Right lobe of liver (tissue), 6 donors: ENCODE measurements around the gene RAD54L. TPM values are rescaled to one million over a fixed set of nuclear protein-coding genes. Genes with fewer than 3 reads are reported as not detected.
"Not testable (repeated sequence)": the region's sequence is repeated elsewhere in the genome, so short reads cannot be mapped to it uniquely, and the experiment has no call there.

Source experiments
- ATAC-seq, 4 donors: fragments of 200-7000 bp; cut with Tn5 transposase; one replicate each; pipeline ENCODE4 v1.9.1; 2020; ENCODE audit warnings: mild to moderate bottlenecking in 4 of 4, moderate library complexity in 4 of 4
- DNase-seq, 3 donors: peaks; one replicate each; pipeline ENCODE4 v3.0.0-alpha.2; 2020
- H3K27ac ChIP-seq, 3 donors: fragments of 200-600 bp; one replicate each; pipeline ENCODE4 v1.8.0; 2022
- H3K27me3 ChIP-seq, 2 donors: fragments of 200-600 bp; one replicate each; pipeline ENCODE4 v1.8.0; 2022
- H3K36me3 ChIP-seq, 4 donors: fragments of 200-600 bp; sonication (generic) in 1 of 4; one replicate each; pipeline versions ENCODE4 v1.5.1 to v1.8.0; 2017 to 2022; ENCODE audit warnings: control low read depth in 1 of 4
- H3K4me1 ChIP-seq, 4 donors: fragments of 200-600 bp; sonication (generic) in 1 of 4; one replicate each; pipeline versions ENCODE4 v1.5.1 to v1.8.0; 2017 to 2022; ENCODE audit warnings: control low read depth in 1 of 4
- H3K4me3 ChIP-seq, 3 donors: fragments of 200-600 bp; one replicate each; pipeline ENCODE4 v1.8.0; 2022
- H3K9me3 ChIP-seq, 4 donors: fragments of 200-600 bp; sonication (generic) in 1 of 4; one replicate each; pipeline versions ENCODE4 v1.5.1 to v1.8.0; 2017 to 2022; ENCODE audit warnings: control low read depth in 1 of 4
- CTCF ChIP-seq, 4 donors: fragments of 200-600 bp in 3 of 4; fragments of 450-650 bp in 1 of 4; IDR thresholded peaks; one replicate each; pipeline versions ENCODE4 v1.5.1 to v1.8.0; 2016 to 2022; ENCODE audit warnings: antibody characterized with exemption in 4 of 4, mild to moderate bottlenecking in 2 of 4
- POLR2A ChIP-seq: fragments of 450-650 bp; IDR thresholded peaks from one replicate; pipeline ENCODE4 v1.6.1; 2017; ENCODE audit warnings: antibody characterized with exemption, mild to moderate bottlenecking
- WGBS: methylation state at CpG from one replicate; pipeline ENCODE4 v1.1.6; 2018; ENCODE audit warnings: low coverage, low lambda C conversion rate; ENCODE audit not compliant: insufficient coverage; ENCODE audit errors: missing lambda C conversion rate; 5-methylcytosine and 5-hydroxymethylcytosine counted together
- intact Hi-C, 2 donors: fragments of 100-400 bp; cut with DNase I; formaldehyde crosslinking; loops; one replicate each; pipeline versions ENCODE4 v1.11.2 to v1.14.1; 2022
- total RNA-seq, 6 experiments: library from RNA; depleted of rRNA in 2 of 6; stranded (reverse); fragments of >200 nt in 2 of 6; fragmentation: NEBNext Ultra II Directional in 3 of 6; extraction: Animal tissue kit (Norgen Biotek cat#: 25700) in 3 of 6; gene quantifications; one replicate each; pipeline versions ENCODE4 v1.1.0 to v1.2.4, GENCODE V29; 2016 to 2023
- donor health status: DM: no; HTN: yes; CAD: no.
- donor health status: DM: no; HTN: no; CAD: no.
- donor health status: DM: no; HTN: no; CAD: no.
- donor health status: DM: no; HTN: yes; CAD: no.
- donor health status: DM: no; HTN: yes; CAD: no.

Gene RAD54L
- total RNA-seq, 6 experiments from 2014 or later = 0.27 to 2.5 (median 0.70) TPM

DNA sequence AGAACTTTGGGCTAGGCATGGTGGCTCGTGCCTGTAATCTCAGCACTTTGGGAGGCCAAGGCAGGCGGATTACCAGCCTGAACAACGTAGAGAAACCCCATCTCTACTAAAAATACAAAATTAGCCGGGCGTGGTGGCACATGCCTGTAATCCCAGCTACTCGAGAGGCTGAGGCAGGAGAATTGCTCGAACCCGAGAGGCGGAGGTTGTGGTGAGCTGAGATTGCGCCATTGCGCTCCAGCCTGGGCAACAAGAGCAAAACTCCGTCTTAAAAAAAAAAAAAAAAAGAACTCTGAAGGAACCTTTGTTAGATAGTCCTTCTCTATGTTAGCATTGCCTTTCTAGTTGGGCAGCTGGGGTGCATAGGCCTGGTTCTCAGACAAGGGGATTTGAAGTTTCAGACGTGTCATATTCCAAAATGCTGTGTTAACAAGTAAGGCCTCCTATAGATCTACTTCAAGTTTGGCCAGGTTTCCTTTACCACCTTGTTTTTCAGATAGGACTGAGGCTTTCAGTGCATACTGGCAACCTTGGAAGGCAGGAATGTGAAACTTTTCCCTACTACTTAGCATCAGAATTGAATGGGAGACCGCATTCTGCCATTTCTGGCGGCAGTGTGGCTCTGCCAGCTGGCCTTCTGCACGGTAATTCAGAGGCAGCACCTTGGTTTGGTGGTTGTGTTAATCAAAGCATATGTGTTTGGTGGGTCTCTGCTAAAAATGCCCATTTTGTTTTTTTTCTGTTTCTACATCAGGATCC, 62.0 kb downstream of the RAD54L start:
- intact Hi-C loops = no loop called here
- Histone ChIP-seq H3K4me3 (no peak overlapping the region), H3K4me1 (peaks cover 0 to 11% (median 4%) of the 10 kb centered on the region in 4 donors), H3K27ac (no peak overlapping the region), H3K27me3 (no peaks in the 10 kb centered on the region), H3K36me3 (peaks cover 0 to 47% (median 26%) of the 10 kb centered on the region in 4 donors), H3K9me3 (no peaks in the 10 kb centered on the region)
- TF ChIP-seq CTCF (IDR thresholded peaks at IDR 0.05) (no peak), POLR2A (no peak)
- WGBS = 76% methylated on average over 14 of the region's 16 CpGs
- no peak for ATAC-seq
- DNase-seq = no peak

DNA sequence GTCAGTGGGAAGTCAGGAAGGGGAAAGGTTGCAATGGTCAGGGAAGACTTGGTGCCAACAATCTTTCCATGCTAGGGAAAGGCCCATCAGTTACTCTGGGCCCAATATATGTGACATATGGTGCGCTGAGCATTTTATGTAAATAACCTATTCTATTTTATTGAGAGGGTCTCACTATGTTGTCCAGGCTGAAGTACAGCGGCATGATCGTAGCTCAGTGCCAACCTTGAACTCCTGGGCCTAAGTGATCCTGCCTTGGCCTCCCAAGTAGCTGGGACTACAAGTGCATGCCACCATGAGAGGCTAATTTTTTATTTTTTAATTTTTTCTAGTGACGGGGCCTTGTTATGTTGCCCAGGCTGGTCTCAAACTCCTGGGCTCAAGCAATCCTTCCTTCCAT, 62.8 kb downstream of the RAD54L start:
- ATAC-seq = no peak
- intact Hi-C loops = no loop called here
- no peaks in the 10 kb centered on the region for H3K9me3 ChIP-seq
- H3K27me3 ChIP-seq = no peaks in the 10 kb centered on the region
- H3K36me3 ChIP-seq = peaks cover 0 to 50% (median 27%) of the 10 kb centered on the region in 4 donors
- peaks cover 0 to 7% (median 0%) of the 10 kb centered on the region in 4 donors for H3K4me1 ChIP-seq
- no peak for DNase-seq
- no peak overlapping the region for H3K4me3 ChIP-seq
- no peak overlapping the region for H3K27ac ChIP-seq
- TF ChIP-seq CTCF (IDR thresholded peaks at IDR 0.05) (no peak), POLR2A (no peak)
- 88% methylated on average over 3 of the region's 4 CpGs for WGBS

DNA sequence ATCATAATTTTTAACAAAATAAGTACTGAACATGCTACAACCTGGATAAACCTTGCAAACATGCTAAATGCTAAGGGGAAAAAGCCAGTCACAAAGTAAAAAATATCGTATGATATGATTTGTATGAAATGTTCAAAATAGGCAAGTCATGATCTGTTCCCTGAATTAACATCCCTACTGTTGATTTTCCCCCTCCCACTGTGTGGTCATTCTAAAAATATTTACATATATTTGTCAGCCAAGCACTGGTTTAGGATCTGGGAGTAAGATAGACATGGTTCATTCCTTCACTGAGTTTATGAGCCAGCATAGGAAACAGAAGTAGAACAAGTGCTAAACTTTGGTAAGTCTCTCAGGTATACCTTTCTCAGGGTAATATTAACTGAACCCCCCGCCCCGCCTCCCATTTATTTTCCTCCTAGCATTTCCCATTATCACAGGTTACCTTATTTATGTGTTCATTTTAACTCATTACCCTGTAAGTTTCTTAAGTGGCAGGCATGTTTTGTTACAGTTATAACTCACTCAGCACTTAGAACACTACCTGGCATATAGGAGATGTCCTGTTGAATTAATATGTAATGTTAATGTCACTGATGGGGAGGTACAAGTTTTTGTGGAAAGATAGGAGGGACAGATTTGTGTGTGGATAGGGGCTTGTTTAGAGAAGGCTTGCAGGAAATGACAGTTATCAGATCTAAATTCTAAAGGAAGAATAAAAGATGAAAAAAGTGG, 68.3 kb downstream of the RAD54L start:
- Histone ChIP-seq H3K4me1 (no peaks in the 10 kb centered on the region), H3K27ac (no peak overlapping the region), H3K36me3 (peaks cover 0 to 63% (median 32%) of the 10 kb centered on the region in 4 donors), H3K4me3 (no peak overlapping the region), H3K9me3 (no peaks in the 10 kb centered on the region), H3K27me3 (no peaks in the 10 kb centered on the region)
- intact Hi-C loops = no loop called here
- WGBS = 82% methylated on average over 1 of the region's 3 CpGs
- DNase-seq (no peak), ATAC-seq (no peak)
- no peak for TF ChIP-seq POLR2A
- no peak for TF ChIP-seq CTCF (IDR thresholded peaks at IDR 0.05)

GRCh38 chr1:46317323-46317722, 69.8 kb downstream of the RAD54L start:
- H3K4me3 ChIP-seq = no peak overlapping the region

DNA sequence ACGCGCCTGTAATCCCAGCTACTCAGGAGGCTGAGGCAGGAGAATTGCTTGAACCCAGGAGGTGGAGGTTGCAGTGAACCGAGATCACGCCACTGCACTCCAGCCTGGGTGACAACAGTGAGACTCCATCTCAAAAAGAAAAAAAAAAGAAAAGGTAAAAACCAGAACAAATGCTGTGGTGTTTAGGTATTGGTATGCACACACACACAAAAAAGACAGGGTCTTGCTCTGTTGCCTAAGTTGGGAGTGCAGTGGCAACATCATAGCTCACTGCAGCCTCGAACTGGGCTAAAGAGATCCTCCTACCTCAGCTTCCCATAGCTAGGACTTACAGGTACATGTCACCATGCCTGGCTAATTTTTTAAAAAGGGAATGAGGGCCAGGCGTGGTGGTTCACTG, 71.7 kb downstream of the RAD54L start:
- H3K4me1 ChIP-seq, intact Hi-C loops, H3K27me3 ChIP-seq, H3K4me3 ChIP-seq, H3K9me3 ChIP-seq, DNase-seq, H3K27ac ChIP-seq, ATAC-seq: not testable (repeated sequence)
- 100% methylated on average over 6 of the region's 6 CpGs for WGBS
- peaks cover 0 to 29% (median 10%) of the 10 kb centered on the region in 4 donors for H3K36me3 ChIP-seq

More at GRCh38 chr1:46317323-46317722, 69.8 kb downstream of the RAD54L start:
- intact Hi-C loops = no loop called here
- ATAC-seq (no peak), DNase-seq (no peak)
- Histone ChIP-seq H3K27me3 (no peaks in the 10 kb centered on the region), H3K27ac (no peak overlapping the region), H3K9me3 (no peaks in the 10 kb centered on the region), H3K36me3 (peaks cover 0 to 49% (median 22%) of the 10 kb centered on the region in 4 donors), H3K4me1 (no peaks in the 10 kb centered on the region)
- TF ChIP-seq POLR2A = no peak
- TF ChIP-seq CTCF (IDR thresholded peaks at IDR 0.05) = no peak
- WGBS = 100% methylated on average over 1 of the region's 1 CpG

GRCh38 chr1:46319960-46320914, 72.7 kb downstream of the RAD54L start:
- peaks cover 0 to 25% (median 9%) of the 10 kb centered on the region in 4 donors for H3K36me3 ChIP-seq
- DNase-seq, H3K9me3 ChIP-seq, H3K27ac ChIP-seq, H3K4me3 ChIP-seq, H3K4me1 ChIP-seq, H3K27me3 ChIP-seq, intact Hi-C loops, ATAC-seq: not testable (repeated sequence)
- WGBS = 96% methylated on average over 4 of the region's 13 CpGs
